ENCODE measurements around the gene KATNAL2.

DNA sequence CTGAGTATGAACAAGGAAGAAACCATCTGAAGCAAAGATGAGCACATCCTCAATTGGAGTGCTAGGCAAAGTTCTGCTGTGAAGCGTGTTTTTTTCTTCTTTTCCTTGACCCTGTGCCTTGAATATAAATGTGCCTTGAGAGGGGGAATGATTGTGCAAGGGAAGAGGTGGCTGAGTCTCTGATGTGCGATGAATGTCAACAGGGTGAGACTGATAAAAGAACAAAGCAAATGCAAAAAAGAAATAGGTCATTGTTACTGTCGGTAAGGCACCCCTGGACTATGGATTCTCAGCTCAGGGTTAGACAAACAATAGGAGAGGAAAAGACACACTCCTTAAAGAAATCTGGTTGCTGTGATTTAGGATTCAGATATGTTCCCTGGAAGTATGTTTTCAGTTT lies 178.4 kb downstream of the KATNAL2 start:
- TF ChIP-seq, protein P1, sequence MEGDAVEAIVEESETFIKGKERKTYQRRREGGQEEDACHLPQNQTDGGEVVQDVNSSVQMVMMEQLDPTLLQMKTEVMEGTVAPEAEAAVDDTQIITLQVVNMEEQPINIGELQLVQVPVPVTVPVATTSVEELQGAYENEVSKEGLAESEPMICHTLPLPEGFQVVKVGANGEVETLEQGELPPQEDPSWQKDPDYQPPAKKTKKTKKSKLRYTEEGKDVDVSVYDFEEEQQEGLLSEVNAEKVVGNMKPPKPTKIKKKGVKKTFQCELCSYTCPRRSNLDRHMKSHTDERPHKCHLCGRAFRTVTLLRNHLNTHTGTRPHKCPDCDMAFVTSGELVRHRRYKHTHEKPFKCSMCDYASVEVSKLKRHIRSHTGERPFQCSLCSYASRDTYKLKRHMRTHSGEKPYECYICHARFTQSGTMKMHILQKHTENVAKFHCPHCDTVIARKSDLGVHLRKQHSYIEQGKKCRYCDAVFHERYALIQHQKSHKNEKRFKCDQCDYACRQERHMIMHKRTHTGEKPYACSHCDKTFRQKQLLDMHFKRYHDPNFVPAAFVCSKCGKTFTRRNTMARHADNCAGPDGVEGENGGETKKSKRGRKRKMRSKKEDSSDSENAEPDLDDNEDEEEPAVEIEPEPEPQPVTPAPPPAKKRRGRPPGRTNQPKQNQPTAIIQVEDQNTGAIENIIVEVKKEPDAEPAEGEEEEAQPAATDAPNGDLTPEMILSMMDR (conservative IDR thresholded peaks at IDR 0.05), result no peak
- no peak for TF ChIP-seq EZH2 (IDR thresholded peaks at IDR 0.05; ENCODE audit: low read depth)

All from PC-9 (cell line).